AG09309 (cell line): ENCODE measurements around the gene NMU.
"Not testable (repeated sequence)": the region's sequence is repeated elsewhere in the genome, so short reads cannot be mapped to it uniquely, and the experiment has no call there.

Source experiments
- DNase-seq: peaks from one replicate; pipeline ENCODE4 v3.0.0-alpha.2; 2010; ENCODE audit warnings: low read depth
- H3K4me3 ChIP-seq: 2 replicates; pipeline ENCODE4 v1.5.1; 2011; ENCODE audit warnings: mild to moderate bottlenecking, low read depth, low read length, moderate library complexity; ENCODE audit not compliant: control insufficient read depth
- CTCF ChIP-seq: IDR thresholded peaks from 2 replicates; pipeline ENCODE4 v1.5.1; 2011; ENCODE audit warnings: mild to moderate bottlenecking, low read depth, low read length, inconsistent platforms; ENCODE audit not compliant: insufficient read depth, control insufficient read depth; ENCODE audit errors: missing control alignments

The NMU gene

DNA sequence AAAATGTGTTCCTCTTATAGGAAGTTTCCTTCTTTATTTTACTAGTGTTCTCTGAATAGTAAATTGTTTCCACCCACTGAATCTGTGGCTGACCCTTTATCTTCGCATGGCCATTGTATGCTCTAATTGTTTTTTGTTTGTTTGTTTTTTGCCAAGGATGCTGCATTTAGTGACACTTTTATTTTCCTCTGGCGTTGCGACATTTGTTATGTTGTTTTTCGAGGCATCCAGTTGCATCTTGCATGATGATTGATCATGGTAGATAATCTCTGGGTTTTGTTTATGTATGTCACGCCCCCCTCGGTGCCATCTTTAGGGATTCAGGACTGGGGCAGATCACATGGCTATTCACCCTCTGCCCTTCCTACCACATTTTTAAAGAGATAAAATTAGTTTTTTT lies 2.2 kb downstream of the NMU start:
- no peak for TF ChIP-seq CTCF
- H3K4me3 ChIP-seq: no peak overlapping the region
- no peak for DNase-seq

DNA sequence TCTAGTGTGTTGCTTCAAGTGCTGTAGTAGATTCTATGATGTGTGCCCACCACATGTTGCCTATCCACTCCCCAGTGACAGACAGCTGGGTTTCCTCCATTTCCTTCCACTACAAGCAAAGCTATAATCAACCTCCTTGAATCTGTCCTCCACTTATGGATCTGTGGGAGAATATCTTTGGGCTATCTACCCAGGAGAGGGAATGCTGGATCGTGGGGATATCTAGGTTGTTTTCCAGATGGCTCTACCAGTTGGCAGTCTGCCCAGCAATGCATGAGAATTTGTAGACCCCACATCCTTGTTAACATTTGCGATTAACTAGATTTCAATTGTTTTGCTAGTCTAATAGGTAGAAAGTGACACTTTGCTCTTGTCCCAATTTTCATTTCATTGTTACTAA lies 10.3 kb downstream of the NMU start:
- no peak overlapping the region for H3K4me3 ChIP-seq
- TF ChIP-seq CTCF: no peak
- no peak for DNase-seq

- not testable (repeated sequence) for DNase-seq, H3K4me3 ChIP-seq
These were observed 12.0 kb downstream of the NMU start for GRCh38 chr4:55624063-55624462.

DNA sequence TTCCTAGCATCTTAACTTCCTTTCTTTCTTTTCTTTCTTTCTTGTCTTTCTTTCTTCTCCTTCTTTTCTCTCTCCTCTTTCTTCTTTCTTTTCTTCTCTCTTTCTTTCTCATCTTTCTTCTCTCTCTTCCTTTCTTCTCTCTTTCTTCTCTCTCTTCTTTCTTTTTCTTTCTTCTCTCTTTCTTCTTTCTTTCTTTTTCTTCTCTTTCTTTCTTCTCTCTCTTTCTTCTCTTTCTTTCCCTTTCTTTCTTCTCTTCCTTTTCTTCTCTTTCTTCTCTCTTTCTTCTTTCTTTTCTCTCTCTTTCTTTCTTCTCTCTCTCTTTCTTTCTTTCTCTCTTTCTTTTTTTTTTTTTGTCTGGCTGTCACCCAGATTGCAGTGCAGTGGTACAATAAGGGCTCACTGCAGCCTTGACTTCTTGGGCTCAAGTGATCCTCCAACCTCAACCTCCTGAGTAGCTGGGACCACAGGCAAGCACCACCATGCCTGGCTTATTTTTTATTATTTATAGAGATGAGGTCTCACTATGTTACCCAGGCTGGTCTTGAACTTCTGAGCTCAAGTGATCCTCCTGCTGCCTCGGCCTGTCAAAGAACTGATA lies 17.5 kb downstream of the NMU start:
- no peak for DNase-seq
- no peak for TF ChIP-seq CTCF
- H3K4me3 ChIP-seq: no peak overlapping the region

GRCh38 chr4:55617587-55618197 lies 18.4 kb downstream of the NMU start:
- H3K4me3 ChIP-seq: no peak overlapping the region
- no peak for DNase-seq
- no peak for TF ChIP-seq CTCF

DNA sequence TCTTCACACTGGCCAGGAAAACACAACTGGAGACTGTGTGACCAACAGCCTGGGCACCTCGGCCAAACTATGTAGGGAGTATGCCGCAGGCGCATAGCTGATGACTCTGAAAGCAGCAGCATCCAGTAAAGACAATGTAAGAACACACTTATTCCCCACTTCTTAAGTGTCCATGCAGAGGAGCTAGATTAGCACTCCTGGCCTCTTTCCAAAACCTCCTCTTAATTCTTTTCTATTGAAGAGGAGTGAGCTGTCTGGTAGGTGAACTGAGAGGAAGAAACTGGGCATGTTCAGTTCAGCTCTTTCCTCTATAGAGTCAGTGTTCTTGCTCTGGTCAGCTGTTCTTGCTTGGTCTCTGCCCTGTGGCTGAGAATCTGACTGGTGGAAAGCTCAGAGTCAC lies 21.1 kb downstream of the NMU start:
- DNase-seq: no peak
- H3K4me3 ChIP-seq: no peak overlapping the region
- no peak for TF ChIP-seq CTCF

DNA sequence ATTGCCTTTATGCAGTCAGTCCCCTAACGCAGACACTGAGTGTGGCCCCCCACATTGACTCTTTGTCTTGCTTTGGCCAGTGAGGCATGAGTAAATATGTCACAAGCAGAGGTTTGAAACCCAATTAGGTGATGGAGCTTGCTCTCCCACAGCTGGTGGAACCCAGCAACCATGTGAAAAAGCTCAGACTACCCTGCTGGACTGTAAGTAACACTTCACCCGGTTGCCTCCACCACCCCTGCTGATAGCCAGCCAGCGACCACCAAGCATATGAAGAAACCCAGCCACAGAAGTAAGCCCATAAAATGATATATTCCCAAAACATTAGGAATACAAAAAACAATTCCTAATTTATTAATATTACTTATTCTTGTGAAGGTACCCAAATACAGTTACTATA lies 22.5 kb downstream of the NMU start:
- DNase-seq: no peak
- TF ChIP-seq CTCF: no peak
- no peak overlapping the region for H3K4me3 ChIP-seq
